Measurements from ENCODE around the gene OPTC.

DNA sequence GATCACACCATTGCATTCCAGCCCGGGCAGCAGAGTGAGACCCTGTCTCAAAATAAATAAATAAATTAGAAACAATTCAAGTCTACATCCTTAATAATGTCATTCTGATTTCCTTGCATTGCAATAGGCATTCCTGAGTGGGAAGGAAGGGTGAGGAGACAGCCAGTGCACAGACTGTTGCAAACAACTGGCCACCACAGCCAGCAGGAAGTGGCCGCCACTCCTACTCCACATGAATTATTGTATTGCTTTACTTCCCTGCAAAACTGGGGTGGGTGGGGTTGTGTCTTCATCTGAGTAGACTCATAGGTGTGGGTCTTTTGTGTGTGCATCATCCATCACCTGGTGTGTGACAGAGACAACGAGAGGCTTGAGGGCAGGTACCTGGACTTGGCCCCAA lies 60.1 kb downstream of the OPTC start:
- no peak for TF ChIP-seq POLR2A (IDR thresholded peaks at IDR 0.05)
- TF ChIP-seq, protein P1, sequence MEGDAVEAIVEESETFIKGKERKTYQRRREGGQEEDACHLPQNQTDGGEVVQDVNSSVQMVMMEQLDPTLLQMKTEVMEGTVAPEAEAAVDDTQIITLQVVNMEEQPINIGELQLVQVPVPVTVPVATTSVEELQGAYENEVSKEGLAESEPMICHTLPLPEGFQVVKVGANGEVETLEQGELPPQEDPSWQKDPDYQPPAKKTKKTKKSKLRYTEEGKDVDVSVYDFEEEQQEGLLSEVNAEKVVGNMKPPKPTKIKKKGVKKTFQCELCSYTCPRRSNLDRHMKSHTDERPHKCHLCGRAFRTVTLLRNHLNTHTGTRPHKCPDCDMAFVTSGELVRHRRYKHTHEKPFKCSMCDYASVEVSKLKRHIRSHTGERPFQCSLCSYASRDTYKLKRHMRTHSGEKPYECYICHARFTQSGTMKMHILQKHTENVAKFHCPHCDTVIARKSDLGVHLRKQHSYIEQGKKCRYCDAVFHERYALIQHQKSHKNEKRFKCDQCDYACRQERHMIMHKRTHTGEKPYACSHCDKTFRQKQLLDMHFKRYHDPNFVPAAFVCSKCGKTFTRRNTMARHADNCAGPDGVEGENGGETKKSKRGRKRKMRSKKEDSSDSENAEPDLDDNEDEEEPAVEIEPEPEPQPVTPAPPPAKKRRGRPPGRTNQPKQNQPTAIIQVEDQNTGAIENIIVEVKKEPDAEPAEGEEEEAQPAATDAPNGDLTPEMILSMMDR (IDR thresholded peaks at IDR 0.05), result no peak
